Left hindlimb (tissue), 1 donor: Measurements from ENCODE around the gene LDB2.

ENCODE experiments used
- DNase-seq: peaks from one replicate; pipeline ENCODE4 v3.0.0-alpha.2; 2018

LDB2 gene

GRCh38 chr4:16794816-16795445 is 103.5 kb downstream of the LDB2 start:
- DNase-seq = peak; percentile 50

GRCh38 chr4:16791460-16791859 is 107.0 kb downstream of the LDB2 start:
- no peak for DNase-seq

GRCh38 chr4:16790508-16790907 is 107.9 kb downstream of the LDB2 start:
- no peak for DNase-seq

- DNase-seq = no peak
These were observed 109.6 kb downstream of the LDB2 start for GRCh38 chr4:16788868-16789267.

GRCh38 chr4:16785793-16786527 is 112.5 kb downstream of the LDB2 start:
- DNase-seq = no peak

GRCh38 chr4:16783119-16783518 is 115.3 kb downstream of the LDB2 start:
- DNase-seq = no peak

- no peak for DNase-seq
These were observed 119.3 kb downstream of the LDB2 start for GRCh38 chr4:16779028-16779675.

- no peak for DNase-seq
These were observed 120.7 kb downstream of the LDB2 start for GRCh38 chr4:16777726-16778125.

GRCh38 chr4:16775411-16776154 is 122.9 kb downstream of the LDB2 start:
- no peak for DNase-seq

- no peak for DNase-seq
These were observed 126.0 kb downstream of the LDB2 start for GRCh38 chr4:16772366-16772850.

- DNase-seq = no peak
These were observed 127.6 kb downstream of the LDB2 start for GRCh38 chr4:16770710-16771285.

- DNase-seq = no peak
These were observed 130.6 kb downstream of the LDB2 start for GRCh38 chr4:16767861-16768260.

GRCh38 chr4:16767251-16767650 is 131.2 kb downstream of the LDB2 start:
- DNase-seq = no peak

GRCh38 chr4:16765546-16765945 is 132.9 kb downstream of the LDB2 start:
- DNase-seq = no peak

GRCh38 chr4:16764622-16765021 is 133.8 kb downstream of the LDB2 start:
- DNase-seq = no peak

- DNase-seq = no peak
These were observed 137.7 kb downstream of the LDB2 start for GRCh38 chr4:16760617-16761363.

- DNase-seq = no peak
These were observed 138.4 kb downstream of the LDB2 start for GRCh38 chr4:16759931-16760582.

- no peak for DNase-seq
These were observed 139.6 kb downstream of the LDB2 start for GRCh38 chr4:16758816-16759215.

- DNase-seq = no peak
These were observed 140.2 kb downstream of the LDB2 start for GRCh38 chr4:16758255-16758654.

- no peak for DNase-seq
These were observed 141.3 kb downstream of the LDB2 start for GRCh38 chr4:16757080-16757521.

- no peak for DNase-seq
These were observed 144.3 kb downstream of the LDB2 start for GRCh38 chr4:16754104-16754503.
